GM18951 (cell line): Measurements from ENCODE around the gene TNPO3.
"Not testable (repeated sequence)": the region's sequence is repeated elsewhere in the genome, so short reads cannot be mapped to it uniquely, and the experiment has no call there.

ENCODE experiments used
- POLR2A ChIP-seq: IDR thresholded peaks from 4 replicates; pipeline ENCODE4 v1.6.1; 2011; ENCODE audit warnings: mild to moderate bottlenecking; ENCODE audit not compliant: insufficient read length, insufficient read depth; ENCODE audit errors: extremely low read depth
- in situ Hi-C: fragments of 300-500 bp; cut with MboI; formaldehyde crosslinking; loops from one replicate; pipeline ENCODE4 v1.12.0; 2022; ENCODE audit warnings: low sequenced_read_pairs, mixed read lengths, inconsistent platforms; ENCODE audit not compliant: unreplicated experiment

TNPO3 gene

GRCh38 chr7:128954830-128955802 is 99.8 kb downstream of the TNPO3 start:
- in situ Hi-C loops: no loop called here
- TF ChIP-seq POLR2A: no peak

- TF ChIP-seq POLR2A: no peak
- in situ Hi-C loops: no loop called here
These were observed 100.8 kb downstream of the TNPO3 start for GRCh38 chr7:128954150-128954549.

GRCh38 chr7:128951296-128951695 is 103.6 kb downstream of the TNPO3 start:
- TF ChIP-seq POLR2A: no peak
- in situ Hi-C loops: no loop called here

GRCh38 chr7:128948976-128949760 is 105.7 kb downstream of the TNPO3 start:
- in situ Hi-C loops: no loop called here
- TF ChIP-seq POLR2A: no peak

- in situ Hi-C loops: no loop called here
- no peak for TF ChIP-seq POLR2A
These were observed 106.5 kb downstream of the TNPO3 start for GRCh38 chr7:128948312-128948973.

- in situ Hi-C loops: no loop called here
These were observed 107.1 kb downstream of the TNPO3 start for GRCh38 chr7:128947854-128948253.

GRCh38 chr7:128946936-128947830 is 107.7 kb downstream of the TNPO3 start:
- peak; percentile 2 for TF ChIP-seq POLR2A
- in situ Hi-C loops: no loop called here

More at GRCh38 chr7:128947854-128948253, 107.1 kb downstream of the TNPO3 start:
- TF ChIP-seq POLR2A: no peak

- no peak for TF ChIP-seq POLR2A
These were observed 109.1 kb downstream of the TNPO3 start for GRCh38 chr7:128945668-128946366.

GRCh38 chr7:128944487-128945236 is 110.2 kb downstream of the TNPO3 start:
- TF ChIP-seq POLR2A: no peak
- in situ Hi-C loops: no loop called here

More at GRCh38 chr7:128945668-128946366, 109.1 kb downstream of the TNPO3 start:
- in situ Hi-C loops: no loop called here

- in situ Hi-C loops: not testable (repeated sequence)
These were observed 111.7 kb downstream of the TNPO3 start for GRCh38 chr7:128943251-128943650.

- TF ChIP-seq POLR2A: no peak
- in situ Hi-C loops: no loop called here
These were observed 112.9 kb downstream of the TNPO3 start for GRCh38 chr7:128941946-128942526.

GRCh38 chr7:128941323-128941890 is 113.5 kb downstream of the TNPO3 start:
- in situ Hi-C loops: no loop called here
- TF ChIP-seq POLR2A: no peak
